ENCODE data around the gene DCLRE1C. TPM values are rescaled to one million over a fixed set of nuclear protein-coding genes. Genes with fewer than 3 reads are reported as not detected.
A peak's percentile ranks its signal among the peaks of the same experiment; 100 is the strongest.
"Not testable (repeated sequence)": the region's sequence is repeated elsewhere in the genome, so short reads cannot be mapped to it uniquely, and the experiment has no call there.

The DCLRE1C gene
- 23.3 TPM for polyA plus RNA-seq (ENCODE audit: insufficient read length)
- long read RNA-seq, donor 1, partial matches to known transcripts = 0 of 3 reads
- long read RNA-seq, donor 1, other reads (novel, unspliced or antisense) = 0 of 3 reads
- long read RNA-seq, donor 2, partial matches to known transcripts = 17 of 24 reads
- long read RNA-seq, donor 2, other reads (novel, unspliced or antisense) = 7 of 24 reads
- long read RNA-seq, donor 3, partial matches to known transcripts = 0 of 3 reads
- long read RNA-seq, donor 3, other reads (novel, unspliced or antisense) = 0 of 3 reads
- long read RNA-seq, donor 4 = 0 reads
- long read RNA-seq, donor 5, partial matches to known transcripts = 0 of 2 reads
- long read RNA-seq, donor 5, other reads (novel, unspliced or antisense) = 0 of 2 reads
- long read RNA-seq, donor 6, partial matches to known transcripts = 0 of 1 reads
- long read RNA-seq, donor 6, other reads (novel, unspliced or antisense) = 0 of 1 reads
- long read RNA-seq, donor 7, partial matches to known transcripts = 0 of 4 reads
- long read RNA-seq, donor 7, other reads (novel, unspliced or antisense) = 0 of 4 reads
- long read RNA-seq, donor 8, partial matches to known transcripts = 0 of 2 reads
- long read RNA-seq, donor 8, other reads (novel, unspliced or antisense) = 0 of 2 reads

- DNase-seq = peak; percentile 91
These were observed at the start of gene DCLRE1C for GRCh38 chr10:14954001-14954770. Gene DCLRE1C (minus strand): TSS chr10:14954096. CDS start chr10:14954010, 86 bp downstream.

GRCh38 chr10:14995964-14996565 lies 42.2 kb upstream of the DCLRE1C start:
- no peak for DNase-seq

- DNase-seq = not testable (repeated sequence)
These were observed 39.9 kb upstream of the DCLRE1C start for GRCh38 chr10:14993500-14994455.

- DNase-seq = not testable (repeated sequence)
These were observed 38.4 kb upstream of the DCLRE1C start for GRCh38 chr10:14992336-14992735.

- DNase-seq = not testable (repeated sequence)
These were observed 37.3 kb upstream of the DCLRE1C start for GRCh38 chr10:14991035-14991749.

- DNase-seq = not testable (repeated sequence)
These were observed 35.7 kb upstream of the DCLRE1C start for GRCh38 chr10:14989552-14989951.

- no peak for DNase-seq
These were observed 28.8 kb upstream of the DCLRE1C start for GRCh38 chr10:14982744-14983143.

- DNase-seq = no peak
These were observed 21.9 kb upstream of the DCLRE1C start for GRCh38 chr10:14975672-14976273.

GRCh38 chr10:14974153-14974998 lies 20.5 kb upstream of the DCLRE1C start:
- not testable (repeated sequence) for DNase-seq

GRCh38 chr10:14971867-14972448 lies 18.1 kb upstream of the DCLRE1C start:
- DNase-seq = no peak

GRCh38 chr10:14967897-14968296 lies 14.0 kb upstream of the DCLRE1C start:
- DNase-seq = no peak

GRCh38 chr10:14959221-14960057 lies 5.5 kb upstream of the DCLRE1C start, which contains the start of gene MEIG1:
Gene MEIG1 (plus strand): TSS chr10:14959388. CDS start chr10:14966469, 7,081 bp downstream.
- peak; percentile 94 for DNase-seq

- DNase-seq = no peak
These were observed 5.0 kb upstream of the DCLRE1C start for GRCh38 chr10:14958872-14959220.

- DNase-seq = no peak
These were observed 1.0 kb upstream of the DCLRE1C start for GRCh38 chr10:14954934-14955333.

GRCh38 chr10:14953424-14954000 lies 384 bp downstream of the DCLRE1C start:
- no peak for DNase-seq

GRCh38 chr10:14952851-14953423 lies 959 bp downstream of the DCLRE1C start:
- peak; percentile 18 for DNase-seq

- DNase-seq = no peak
These were observed 4.6 kb downstream of the DCLRE1C start for GRCh38 chr10:14949291-14949690.

All from left kidney (tissue), 8 donors.